Measurements from ENCODE around the gene SSC4D. TPM values are rescaled to one million over a fixed set of nuclear protein-coding genes. Genes with fewer than 3 reads are reported as not detected.
"Not testable (repeated sequence)": the region's sequence is repeated elsewhere in the genome, so short reads cannot be mapped to it uniquely, and the experiment has no call there.

SSC4D gene
- polyA plus RNA-seq, 2 donors, result 0.59 to 0.88 TPM

- Histone ChIP-seq H3K27ac (ENCODE audit: low read depth in 2 of 2, low read length in 1 of 2) (no peak overlapping the region), H3K4me3 (ENCODE audit: low read depth in 1 of 2, low read length in 2 of 2) (no peak overlapping the region), H3K27me3 (ENCODE audit: control insufficient read depth in 1 of 2, insufficient read depth in 2 of 2, low read length in 2 of 2) (no peaks in the 10 kb centered on the region), H3K9me3 (ENCODE audit: control insufficient read depth in 2 of 2, insufficient read depth in 1 of 2, low read depth in 1 of 2, low read length in 1 of 2) (no peaks in the 10 kb centered on the region), H3K36me3 (ENCODE audit: control insufficient read depth in 2 of 2, insufficient read depth in 2 of 2, low read length in 1 of 2) (no peaks in the 10 kb centered on the region), H3K4me1 (ENCODE audit: control insufficient read depth in 2 of 2, insufficient read depth in 2 of 2, low read length in 1 of 2) (peaks cover 0 to 2% of the 10 kb centered on the region in 2 donors)
- WGBS, 2 donors, result 95 to 96% methylated on average over 13 of the region's 13 CpGs
Measured at GRCh38 chr7:76390092-76390491, 19.4 kb downstream of the SSC4D start.

- 86 to 94% methylated on average over 6 of the region's 6 CpGs for WGBS, 2 donors
- not testable (repeated sequence) for H3K9me3 ChIP-seq (ENCODE audit: control insufficient read depth in 2 of 2, insufficient read depth in 1 of 2, low read depth in 1 of 2, low read length in 1 of 2); H3K36me3 ChIP-seq (ENCODE audit: control insufficient read depth in 2 of 2, insufficient read depth in 2 of 2, low read length in 1 of 2); H3K27me3 ChIP-seq (ENCODE audit: control insufficient read depth in 1 of 2, insufficient read depth in 2 of 2, low read length in 2 of 2); H3K4me1 ChIP-seq (ENCODE audit: control insufficient read depth in 2 of 2, insufficient read depth in 2 of 2, low read length in 1 of 2); H3K27ac ChIP-seq (ENCODE audit: low read depth in 2 of 2, low read length in 1 of 2); H3K4me3 ChIP-seq (ENCODE audit: low read depth in 1 of 2, low read length in 2 of 2)
Measured at GRCh38 chr7:76387789-76388188, 21.7 kb downstream of the SSC4D start.

- 83 to 86% methylated on average over 11 of the region's 11 CpGs for WGBS, 2 donors
- no peaks in the 10 kb centered on the region for H3K9me3 ChIP-seq (ENCODE audit: control insufficient read depth in 2 of 2, insufficient read depth in 1 of 2, low read depth in 1 of 2, low read length in 1 of 2)
- no peak overlapping the region for H3K27ac ChIP-seq (ENCODE audit: low read depth in 2 of 2, low read length in 1 of 2)
- no peaks in the 10 kb centered on the region for H3K4me1 ChIP-seq (ENCODE audit: control insufficient read depth in 2 of 2, insufficient read depth in 2 of 2, low read length in 1 of 2)
- H3K27me3 ChIP-seq (ENCODE audit: control insufficient read depth in 1 of 2, insufficient read depth in 2 of 2, low read length in 2 of 2), result no peaks in the 10 kb centered on the region
- H3K36me3 ChIP-seq (ENCODE audit: control insufficient read depth in 2 of 2, insufficient read depth in 2 of 2, low read length in 1 of 2), result no peaks in the 10 kb centered on the region
- H3K4me3 ChIP-seq (ENCODE audit: low read depth in 1 of 2, low read length in 2 of 2), result no peak overlapping the region
Measured at GRCh38 chr7:76386691-76387260, 22.7 kb downstream of the SSC4D start.

GRCh38 chr7:76383089-76383944 lies 26.2 kb downstream of the SSC4D start:
- Histone ChIP-seq H3K4me1 (ENCODE audit: control insufficient read depth in 2 of 2, insufficient read depth in 2 of 2, low read length in 1 of 2) (peaks cover 0 to 3% of the 10 kb centered on the region in 2 donors), H3K27ac (ENCODE audit: low read depth in 2 of 2, low read length in 1 of 2) (no peak overlapping the region), H3K36me3 (ENCODE audit: control insufficient read depth in 2 of 2, insufficient read depth in 2 of 2, low read length in 1 of 2) (no peaks in the 10 kb centered on the region), H3K4me3 (ENCODE audit: low read depth in 1 of 2, low read length in 2 of 2) (no peak overlapping the region), H3K9me3 (ENCODE audit: control insufficient read depth in 2 of 2, insufficient read depth in 1 of 2, low read depth in 1 of 2, low read length in 1 of 2) (no peaks in the 10 kb centered on the region), H3K27me3 (ENCODE audit: control insufficient read depth in 1 of 2, insufficient read depth in 2 of 2, low read length in 2 of 2) (no peaks in the 10 kb centered on the region)
- WGBS, 2 donors, result 80% methylated on average over 13 of the region's 13 CpGs

- Histone ChIP-seq H3K27me3 (ENCODE audit: control insufficient read depth in 1 of 2, insufficient read depth in 2 of 2, low read length in 2 of 2) (no peaks in the 10 kb centered on the region), H3K4me3 (ENCODE audit: low read depth in 1 of 2, low read length in 2 of 2) (no peak overlapping the region), H3K36me3 (ENCODE audit: control insufficient read depth in 2 of 2, insufficient read depth in 2 of 2, low read length in 1 of 2) (no peaks in the 10 kb centered on the region), H3K4me1 (ENCODE audit: control insufficient read depth in 2 of 2, insufficient read depth in 2 of 2, low read length in 1 of 2) (peaks cover 0 to 3% of the 10 kb centered on the region in 2 donors), H3K27ac (ENCODE audit: low read depth in 2 of 2, low read length in 1 of 2) (no peak overlapping the region), H3K9me3 (ENCODE audit: control insufficient read depth in 2 of 2, insufficient read depth in 1 of 2, low read depth in 1 of 2, low read length in 1 of 2) (no peaks in the 10 kb centered on the region)
- 95 to 96% methylated on average over 7 of the region's 7 CpGs for WGBS, 2 donors
Measured at GRCh38 chr7:76381814-76382213, 27.7 kb downstream of the SSC4D start.

- 63 to 76% methylated on average over 7 of the region's 7 CpGs for WGBS, 2 donors
- peak overlapping the region; percentile 93 to 94 for H3K27ac ChIP-seq (ENCODE audit: low read depth in 2 of 2, low read length in 1 of 2)
- peaks cover 0 to 3% of the 10 kb centered on the region in 2 donors for H3K4me1 ChIP-seq (ENCODE audit: control insufficient read depth in 2 of 2, insufficient read depth in 2 of 2, low read length in 1 of 2)
- no peaks in the 10 kb centered on the region for H3K9me3 ChIP-seq (ENCODE audit: control insufficient read depth in 2 of 2, insufficient read depth in 1 of 2, low read depth in 1 of 2, low read length in 1 of 2)
- H3K4me3 ChIP-seq (ENCODE audit: low read depth in 1 of 2, low read length in 2 of 2), result no peak overlapping the region
- no peaks in the 10 kb centered on the region for H3K36me3 ChIP-seq (ENCODE audit: control insufficient read depth in 2 of 2, insufficient read depth in 2 of 2, low read length in 1 of 2)
- H3K27me3 ChIP-seq (ENCODE audit: control insufficient read depth in 1 of 2, insufficient read depth in 2 of 2, low read length in 2 of 2), result no peaks in the 10 kb centered on the region
Measured at GRCh38 chr7:76380623-76380966, 28.9 kb downstream of the SSC4D start.

- Histone ChIP-seq H3K27me3 (ENCODE audit: control insufficient read depth in 1 of 2, insufficient read depth in 2 of 2, low read length in 2 of 2) (no peaks in the 10 kb centered on the region), H3K36me3 (ENCODE audit: control insufficient read depth in 2 of 2, insufficient read depth in 2 of 2, low read length in 1 of 2) (no peaks in the 10 kb centered on the region), H3K4me3 (ENCODE audit: low read depth in 1 of 2, low read length in 2 of 2) (no peak overlapping the region), H3K27ac (ENCODE audit: low read depth in 2 of 2, low read length in 1 of 2) (no peak overlapping the region), H3K9me3 (ENCODE audit: control insufficient read depth in 2 of 2, insufficient read depth in 1 of 2, low read depth in 1 of 2, low read length in 1 of 2) (no peaks in the 10 kb centered on the region), H3K4me1 (ENCODE audit: control insufficient read depth in 2 of 2, insufficient read depth in 2 of 2, low read length in 1 of 2) (peaks cover 0 to 6% of the 10 kb centered on the region in 2 donors)
- WGBS, 2 donors, result 81 to 83% methylated on average over 9 of the region's 9 CpGs
Measured at GRCh38 chr7:76377186-76377918, 32.1 kb downstream of the SSC4D start.

GRCh38 chr7:76375251-76375650 lies 34.2 kb downstream of the SSC4D start:
- Histone ChIP-seq H3K4me1 (ENCODE audit: control insufficient read depth in 2 of 2, insufficient read depth in 2 of 2, low read length in 1 of 2) (peaks cover 0 to 3% of the 10 kb centered on the region in 2 donors), H3K36me3 (ENCODE audit: control insufficient read depth in 2 of 2, insufficient read depth in 2 of 2, low read length in 1 of 2) (no peaks in the 10 kb centered on the region), H3K27ac (ENCODE audit: low read depth in 2 of 2, low read length in 1 of 2) (no peak overlapping the region), H3K4me3 (ENCODE audit: low read depth in 1 of 2, low read length in 2 of 2) (no peak overlapping the region), H3K27me3 (ENCODE audit: control insufficient read depth in 1 of 2, insufficient read depth in 2 of 2, low read length in 2 of 2) (no peaks in the 10 kb centered on the region), H3K9me3 (ENCODE audit: control insufficient read depth in 2 of 2, insufficient read depth in 1 of 2, low read depth in 1 of 2, low read length in 1 of 2) (no peaks in the 10 kb centered on the region)
- 87% methylated on average over 9 of the region's 9 CpGs for WGBS, 2 donors

GRCh38 chr7:76372984-76373833 lies 36.3 kb downstream of the SSC4D start:
- WGBS, 2 donors, result 64 to 77% methylated on average over 9 of the region's 9 CpGs
- no peak overlapping the region for H3K4me3 ChIP-seq (ENCODE audit: low read depth in 1 of 2, low read length in 2 of 2)
- H3K36me3 ChIP-seq (ENCODE audit: control insufficient read depth in 2 of 2, insufficient read depth in 2 of 2, low read length in 1 of 2), result no peaks in the 10 kb centered on the region
- H3K4me1 ChIP-seq (ENCODE audit: control insufficient read depth in 2 of 2, insufficient read depth in 2 of 2, low read length in 1 of 2), result peaks cover 0 to 3% of the 10 kb centered on the region in 2 donors
- H3K9me3 ChIP-seq (ENCODE audit: control insufficient read depth in 2 of 2, insufficient read depth in 1 of 2, low read depth in 1 of 2, low read length in 1 of 2), result no peaks in the 10 kb centered on the region
- H3K27me3 ChIP-seq (ENCODE audit: control insufficient read depth in 1 of 2, insufficient read depth in 2 of 2, low read length in 2 of 2), result no peaks in the 10 kb centered on the region
- H3K27ac ChIP-seq (ENCODE audit: low read depth in 2 of 2, low read length in 1 of 2), result peak overlapping the region in 1 of 2 donors; percentile 80

Data from esophagus (tissue), 2 donors.